HG03565 (cell line): ENCODE data around the gene EXOSC1.
"Not testable (repeated sequence)": the region's sequence is repeated elsewhere in the genome, so short reads cannot be mapped to it uniquely, and the experiment has no call there.

ENCODE experiments used
- ATAC-seq: cut with Tn5 transposase; IDR thresholded peaks from one replicate; pipeline ENCODE4 v1.9.1; 2021; ENCODE audit warnings: mild to moderate bottlenecking, moderate library complexity; ENCODE audit not compliant: unreplicated experiment

EXOSC1 gene

GRCh38 chr10:97411406-97411805 lies 34.4 kb downstream of the EXOSC1 start:
- ATAC-seq = no peak

GRCh38 chr10:97408496-97408992 lies 37.3 kb downstream of the EXOSC1 start:
- ATAC-seq = no peak

GRCh38 chr10:97407952-97408248 lies 37.9 kb downstream of the EXOSC1 start:
- ATAC-seq = no peak

GRCh38 chr10:97407211-97407951 lies 38.4 kb downstream of the EXOSC1 start:
- peak; percentile 77 for ATAC-seq

- not testable (repeated sequence) for ATAC-seq
These were observed 39.3 kb downstream of the EXOSC1 start for GRCh38 chr10:97406483-97406882.

GRCh38 chr10:97406064-97406463 lies 39.7 kb downstream of the EXOSC1 start:
- ATAC-seq = no peak

GRCh38 chr10:97404044-97404443 lies 41.8 kb downstream of the EXOSC1 start:
- no peak for ATAC-seq

- ATAC-seq = no peak
These were observed 44.3 kb downstream of the EXOSC1 start for GRCh38 chr10:97401455-97401919.

GRCh38 chr10:97400665-97401454 lies 44.9 kb downstream of the EXOSC1 start, which contains the start of gene RRP12:
RRP12 (minus strand) TSS chr10:97401340; CDS start chr10:97401231, 109 bp downstream.
- peak; percentile 96 for ATAC-seq

GRCh38 chr10:97399843-97400545 lies 45.8 kb downstream of the EXOSC1 start:
- ATAC-seq = no peak

- no peak for ATAC-seq
These were observed 49.8 kb downstream of the EXOSC1 start for GRCh38 chr10:97396056-97396455.

GRCh38 chr10:97393034-97393573 lies 52.7 kb downstream of the EXOSC1 start:
- no peak for ATAC-seq

- ATAC-seq = no peak
These were observed 55.7 kb downstream of the EXOSC1 start for GRCh38 chr10:97390091-97390490.

GRCh38 chr10:97388152-97388551 lies 57.7 kb downstream of the EXOSC1 start:
- ATAC-seq = no peak
